HG03095 (cell line): ENCODE data around the gene DGKD.
"Not testable (repeated sequence)": the region's sequence is repeated elsewhere in the genome, so short reads cannot be mapped to it uniquely, and the experiment has no call there.

Experiments used
- ATAC-seq: cut with Tn5 transposase; IDR thresholded peaks from one replicate; pipeline ENCODE4 v1.9.1; 2021; ENCODE audit warnings: moderate library complexity; ENCODE audit not compliant: unreplicated experiment

Gene DGKD

DNA sequence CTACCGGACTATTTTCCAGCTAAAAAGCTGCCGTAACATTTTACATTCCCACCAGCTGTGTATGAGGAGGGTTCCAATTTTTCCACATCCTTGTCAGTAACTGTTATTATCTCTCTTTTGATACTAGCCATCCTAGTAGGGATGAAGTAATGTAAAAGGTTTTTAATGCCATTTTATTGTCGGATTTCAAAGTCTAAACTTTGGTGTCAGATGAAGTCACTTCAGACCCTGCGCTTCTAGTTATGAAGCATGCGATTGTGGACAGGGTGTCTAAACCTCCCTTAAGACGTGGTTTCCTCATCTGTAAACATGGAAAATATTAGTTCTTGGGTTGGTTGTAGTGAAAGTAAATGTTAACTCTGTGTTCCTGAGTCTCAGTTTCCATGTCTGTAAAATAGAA lies 4.7 kb downstream of the DGKD start:
- ATAC-seq: no peak

DNA sequence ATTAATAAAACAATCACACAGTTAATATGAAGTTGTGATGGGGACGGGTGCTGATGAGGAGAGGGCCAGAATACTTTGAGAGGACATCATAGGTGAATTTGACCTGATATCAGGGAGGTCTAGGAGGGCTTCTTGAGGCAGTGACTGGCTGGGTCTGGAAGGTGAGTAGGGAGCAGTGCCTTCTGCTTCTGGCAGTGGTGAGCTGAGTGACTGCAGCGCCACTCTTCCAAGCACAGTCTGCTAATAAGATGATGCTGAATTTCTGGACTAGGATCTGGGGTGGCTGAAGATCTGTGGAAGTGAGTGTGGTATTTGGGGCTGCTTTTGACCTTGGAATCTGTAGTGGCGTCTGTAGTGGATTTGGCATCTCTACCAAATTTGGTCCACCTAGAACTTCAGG lies 5.5 kb downstream of the DGKD start:
- no peak for ATAC-seq

DNA sequence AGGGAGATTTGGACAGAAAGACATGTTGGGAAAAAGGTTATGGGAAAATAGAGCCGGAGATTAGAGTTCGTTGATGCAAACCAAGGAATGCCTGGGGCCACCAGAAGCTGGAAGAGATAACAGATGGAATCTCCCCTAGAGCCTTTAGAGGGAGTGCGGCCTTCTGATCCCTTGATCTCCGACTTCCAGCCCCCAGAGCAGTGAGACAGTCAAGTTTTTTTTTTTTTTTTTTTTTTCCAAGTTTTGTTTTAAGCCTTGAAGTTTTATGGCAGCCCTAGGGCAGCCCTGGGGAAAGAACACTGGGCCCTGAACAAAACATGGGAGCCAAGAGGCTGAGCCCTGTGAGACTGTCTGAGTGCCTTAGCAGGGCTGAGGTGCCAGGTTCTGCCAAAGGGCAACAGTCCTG lies 6.5 kb downstream of the DGKD start:
- ATAC-seq: no peak

DNA sequence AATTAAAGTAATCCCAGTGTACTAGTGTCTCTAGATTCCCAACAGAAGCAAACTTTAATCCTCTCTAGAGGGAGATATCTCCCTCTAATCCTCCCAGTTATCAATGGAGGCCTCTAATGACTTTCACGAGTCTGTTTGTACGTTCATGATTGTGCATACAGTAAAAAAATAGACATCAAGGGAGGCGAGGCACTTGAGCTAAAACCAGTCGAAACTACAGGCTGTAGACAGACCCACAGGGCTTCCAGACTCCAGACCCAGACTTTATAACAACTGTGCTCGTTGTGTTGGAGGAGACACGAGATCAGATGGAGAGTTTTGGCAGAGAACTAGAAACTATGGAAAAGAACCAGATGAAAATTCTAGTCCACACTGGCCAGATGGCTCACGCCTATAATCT lies 7.0 kb downstream of the DGKD start:
- no peak for ATAC-seq

DNA sequence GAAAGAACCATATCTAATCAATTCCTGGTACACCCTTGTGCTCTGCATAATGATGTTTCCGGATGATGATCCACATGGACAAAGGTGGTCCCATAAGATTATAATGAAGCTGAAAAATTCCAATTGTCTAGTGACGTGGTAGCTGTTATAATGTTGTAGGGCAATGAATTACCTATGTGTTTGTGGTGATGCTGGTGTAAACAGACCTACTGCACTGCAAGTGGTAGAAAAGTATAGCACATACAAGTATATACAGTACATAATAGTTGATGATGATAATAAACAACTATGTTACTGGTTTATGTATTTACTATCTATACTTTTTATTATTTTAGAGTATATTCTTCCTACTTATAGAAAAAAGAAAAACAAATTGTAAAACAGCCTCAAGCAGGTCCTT lies 8.4 kb downstream of the DGKD start:
- no peak for ATAC-seq

DNA sequence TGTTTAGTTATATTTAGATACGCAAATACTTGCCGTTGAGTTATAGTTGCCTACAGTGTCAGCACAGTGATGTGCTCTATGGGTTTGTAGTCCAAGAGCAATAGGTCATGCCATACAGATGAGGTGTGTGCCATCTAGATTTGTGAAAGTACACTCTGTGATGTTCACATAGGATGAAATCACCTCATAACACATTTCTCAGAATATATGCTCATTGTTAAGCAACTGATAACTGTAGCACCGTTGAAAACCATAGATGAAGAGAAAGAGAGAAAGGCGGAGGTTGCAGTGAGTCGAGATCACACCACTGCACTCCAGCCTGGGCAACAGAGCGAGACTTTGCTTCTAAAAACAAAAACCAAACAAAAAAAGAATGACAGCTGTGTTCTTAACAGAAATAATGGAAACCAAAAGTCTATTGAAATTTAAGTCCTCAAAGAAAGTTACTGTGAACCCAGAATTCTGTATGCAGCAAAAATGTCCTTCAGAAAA lies 9.5 kb downstream of the DGKD start:
- peak; percentile 80 for ATAC-seq

DNA sequence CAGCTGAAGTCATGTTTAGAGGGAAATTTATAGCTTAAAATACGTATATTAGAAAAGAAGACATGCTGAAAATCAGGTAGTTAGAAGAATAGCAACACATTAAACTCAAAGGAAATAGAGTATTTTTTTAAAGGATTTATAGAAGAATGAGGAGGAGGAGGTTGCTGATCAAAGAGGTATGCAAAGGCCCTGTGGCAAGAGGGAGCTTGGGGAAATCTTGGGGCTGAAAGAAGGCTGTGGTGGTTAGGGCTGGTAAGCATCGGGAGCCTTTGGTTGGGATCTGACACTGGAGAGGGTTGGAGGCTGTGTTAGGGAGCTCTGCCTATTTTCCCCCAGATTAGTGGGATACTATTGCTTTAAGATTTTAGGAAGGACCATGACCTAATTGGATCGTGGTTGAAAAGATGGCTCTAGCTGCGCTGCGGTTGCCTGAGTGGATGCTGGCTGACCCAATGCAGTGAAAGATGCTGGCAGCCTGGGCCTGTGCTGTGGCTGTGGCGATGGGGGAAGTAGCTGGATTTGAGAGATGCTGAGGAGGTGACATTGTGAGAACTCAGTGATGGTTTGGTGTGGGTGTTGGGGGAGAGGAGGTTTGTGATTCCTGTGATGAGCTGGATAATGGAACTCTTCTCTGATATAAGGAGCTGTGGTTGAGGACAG lies 11.7 kb downstream of the DGKD start:
- no peak for ATAC-seq

DNA sequence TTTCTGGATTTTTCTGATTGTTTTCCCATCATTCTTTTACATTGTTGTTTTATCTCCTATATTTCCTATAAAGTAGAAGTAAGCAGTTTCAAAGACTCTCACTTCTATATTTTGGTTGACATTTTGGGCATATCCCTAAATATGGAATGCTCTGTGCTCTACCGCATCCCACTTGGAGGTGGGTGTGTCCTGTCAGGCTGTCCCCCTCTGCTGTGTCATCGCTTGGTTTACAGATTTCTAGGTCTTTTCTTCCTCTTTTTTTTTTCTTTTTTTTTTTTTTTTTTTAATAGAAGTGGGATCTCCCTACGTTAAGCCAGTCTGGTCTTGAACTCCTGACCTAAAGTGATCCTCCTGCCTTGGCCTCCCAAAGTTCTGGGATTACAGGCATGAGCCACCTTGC lies 13.3 kb downstream of the DGKD start:
- no peak for ATAC-seq

DNA sequence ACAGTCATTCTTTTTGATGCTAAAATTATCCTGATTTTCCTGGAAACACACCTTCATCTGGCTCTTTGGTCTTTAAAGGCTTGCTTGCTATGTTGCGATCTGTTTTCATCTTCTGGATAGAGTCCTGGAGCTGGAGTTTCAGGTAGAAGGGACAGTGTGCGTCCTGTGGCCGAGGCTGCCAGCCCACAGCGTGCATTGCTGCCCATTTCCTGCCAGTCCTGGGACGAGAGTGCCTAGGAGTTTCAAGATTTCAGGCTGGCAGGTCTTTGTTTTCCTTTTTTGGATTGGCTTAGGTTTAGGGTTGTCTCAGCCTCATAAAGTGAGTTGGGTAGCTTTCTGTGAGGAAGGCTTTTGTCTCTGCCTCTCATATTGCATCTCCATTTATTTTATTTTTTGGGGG lies 14.5 kb downstream of the DGKD start:
- ATAC-seq: no peak

DNA sequence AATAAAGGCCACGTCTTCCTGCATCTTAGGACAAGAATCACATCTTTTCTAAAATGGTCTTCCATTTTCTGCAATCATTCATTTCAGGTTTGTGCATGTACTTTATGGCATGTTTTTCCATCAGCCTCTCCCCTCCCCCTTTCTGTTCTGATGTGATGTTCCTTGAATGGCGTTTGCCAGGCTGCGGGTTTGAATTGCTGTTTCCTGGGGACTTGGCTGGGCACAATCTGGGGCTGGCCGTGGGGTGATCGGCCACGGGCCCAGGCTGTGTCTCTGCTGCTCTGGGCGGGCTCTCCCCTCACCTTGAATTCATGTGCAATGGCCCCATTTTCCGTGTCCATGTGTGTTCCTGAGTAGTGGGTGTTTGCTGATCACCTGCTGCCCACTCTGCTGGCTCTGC lies 15.2 kb downstream of the DGKD start:
- no peak for ATAC-seq

DNA sequence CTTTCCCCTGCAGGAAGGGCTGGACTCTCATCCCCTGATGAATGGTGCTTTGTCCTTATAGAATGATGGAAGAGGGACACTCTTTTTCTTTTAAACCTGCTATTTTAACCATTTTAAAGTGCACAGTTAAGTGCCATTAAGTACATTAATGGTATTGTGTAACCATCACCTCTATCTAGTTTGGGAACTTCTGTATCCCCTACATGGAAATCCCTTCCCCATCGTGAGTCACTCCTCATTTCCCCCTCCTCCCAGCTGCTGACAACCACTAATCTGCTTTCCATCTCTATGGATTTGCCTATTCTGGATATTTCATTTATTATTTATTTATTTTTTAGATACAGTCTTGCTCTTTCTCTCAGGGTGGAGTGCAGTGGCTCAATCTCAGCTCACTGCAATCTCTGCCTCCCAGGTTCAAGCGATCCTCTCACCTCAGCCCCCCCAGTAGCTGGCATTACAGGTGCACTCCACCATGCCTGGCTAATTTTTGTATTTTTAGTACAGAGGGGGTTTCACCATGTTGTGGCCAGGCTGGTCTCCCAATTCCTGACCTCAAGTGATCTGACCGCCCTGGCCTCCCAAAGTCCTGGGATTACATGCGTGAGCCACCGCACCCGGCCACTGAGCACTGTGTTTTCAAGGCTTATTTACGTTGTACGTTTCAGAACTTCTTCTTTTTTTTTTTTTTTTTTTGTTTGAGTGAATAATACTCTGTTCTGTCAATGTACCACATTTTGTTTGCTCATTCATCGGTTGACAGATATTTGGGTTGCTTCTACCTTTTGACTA lies 15.8 kb downstream of the DGKD start:
- no peak for ATAC-seq

DNA sequence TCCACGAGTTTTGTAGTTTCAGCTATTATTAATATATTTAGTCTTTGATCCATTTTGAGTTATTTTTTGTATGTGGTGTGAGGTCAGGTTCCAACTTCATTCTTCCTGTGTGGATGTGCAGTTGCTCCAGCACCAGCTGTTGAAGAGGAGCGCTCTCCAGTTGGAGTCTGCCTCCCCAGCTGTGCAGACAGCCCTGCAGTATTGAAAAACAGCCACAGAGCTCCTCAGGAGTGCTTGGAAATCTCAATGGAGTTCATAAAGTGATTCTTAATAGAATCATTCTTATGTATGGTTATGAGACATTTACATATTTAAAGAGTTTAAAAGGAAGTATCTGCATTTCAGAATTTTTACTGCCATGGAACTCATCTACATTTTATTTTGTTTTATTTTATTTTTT lies 17.3 kb downstream of the DGKD start:
- no peak for ATAC-seq

DNA sequence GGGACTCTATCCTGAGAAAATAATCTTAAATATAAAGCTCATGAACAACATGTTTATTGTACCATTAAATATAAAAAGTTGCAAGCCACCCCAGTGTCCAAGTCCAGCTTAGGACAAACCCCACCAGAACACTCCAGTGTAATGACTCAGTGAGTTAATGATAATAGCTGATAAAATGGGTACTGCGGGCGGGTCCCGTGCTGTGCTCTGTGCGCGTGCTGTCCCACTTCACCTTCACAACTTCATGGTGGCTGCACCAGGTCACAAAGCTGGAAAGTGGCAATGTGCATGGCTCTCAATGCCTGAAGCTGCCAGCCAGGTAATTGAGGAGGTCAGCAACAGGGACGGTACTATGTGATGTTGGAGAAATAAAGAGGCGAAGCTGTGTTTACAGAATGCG lies 18.6 kb downstream of the DGKD start:
- ATAC-seq: no peak

DNA sequence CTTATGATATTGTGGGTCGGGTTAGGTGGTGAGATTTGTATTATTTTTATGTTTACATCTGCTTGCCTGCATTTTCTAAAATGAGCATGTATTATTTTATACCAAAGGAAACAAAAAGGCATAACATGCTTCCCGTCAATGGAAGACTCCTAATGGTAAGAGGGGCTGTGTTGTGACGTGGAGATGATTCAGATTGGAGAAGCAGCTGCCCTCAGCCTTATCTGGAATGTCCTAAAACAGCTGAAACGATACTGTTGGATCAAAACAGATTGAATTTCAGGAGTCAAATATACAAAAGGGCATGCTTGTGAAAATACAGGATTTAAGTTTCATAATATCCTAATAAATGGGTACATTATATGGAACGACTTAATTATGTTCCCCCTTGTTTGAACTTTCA lies 19.0 kb downstream of the DGKD start:
- no peak for ATAC-seq

DNA sequence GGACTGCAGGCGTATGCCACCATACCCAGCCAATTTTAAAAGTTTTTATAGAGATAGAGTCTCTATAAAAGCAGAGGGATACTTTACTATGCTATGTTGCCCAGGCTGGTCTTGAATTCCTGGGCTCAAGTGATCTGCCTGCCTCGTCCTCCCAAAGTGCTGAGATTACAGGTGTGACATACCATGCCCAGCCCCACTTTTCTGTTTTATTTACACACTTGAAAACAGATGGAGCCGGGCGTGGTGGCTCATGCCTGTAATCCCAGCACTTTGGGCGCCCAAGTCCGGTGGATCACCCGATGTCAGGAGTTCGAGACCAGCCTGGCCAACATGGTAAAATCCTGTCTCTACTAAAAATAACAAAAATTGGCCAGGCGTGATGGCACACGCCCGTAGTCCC lies 20.5 kb downstream of the DGKD start:
- not testable (repeated sequence) for ATAC-seq

DNA sequence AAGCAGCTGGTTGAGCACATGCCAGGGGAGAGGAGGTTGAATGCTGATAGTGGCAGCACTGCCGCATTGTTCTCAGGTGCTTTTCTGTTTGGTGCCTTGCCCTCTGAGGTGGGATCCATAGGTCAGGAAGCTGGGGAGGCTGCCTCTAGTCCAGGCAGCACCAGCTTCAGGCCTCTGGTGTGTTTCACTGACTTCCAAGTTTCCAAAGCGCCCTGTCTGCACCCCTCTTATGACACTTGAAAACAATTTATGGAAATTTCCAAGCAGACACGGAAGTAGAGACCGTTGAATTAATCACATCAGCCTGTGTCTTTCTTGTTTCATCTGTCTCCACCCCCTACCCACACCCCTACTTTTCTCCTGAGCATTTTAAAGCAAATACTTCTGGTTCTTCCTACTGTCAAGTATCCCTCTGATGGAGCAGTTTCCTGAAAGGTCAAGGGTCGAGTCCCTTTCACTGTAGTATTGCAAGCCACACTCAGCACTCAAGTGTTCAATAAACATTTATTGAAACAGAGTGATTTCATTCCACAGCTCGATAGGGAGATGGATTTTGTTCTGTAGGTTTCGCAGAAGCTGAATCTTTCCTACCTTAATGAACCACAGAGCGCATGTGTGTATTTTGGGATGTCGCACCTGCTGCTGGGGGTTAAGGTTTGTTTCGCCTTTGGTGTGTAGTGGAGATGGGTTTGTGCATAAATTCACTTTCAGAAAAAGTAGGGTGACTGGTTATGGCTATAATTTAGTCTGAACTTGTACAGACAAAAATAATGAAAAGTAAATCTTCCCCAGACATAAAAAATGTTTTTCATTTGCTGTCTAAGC lies 21.4 kb downstream of the DGKD start:
- no peak for ATAC-seq

DNA sequence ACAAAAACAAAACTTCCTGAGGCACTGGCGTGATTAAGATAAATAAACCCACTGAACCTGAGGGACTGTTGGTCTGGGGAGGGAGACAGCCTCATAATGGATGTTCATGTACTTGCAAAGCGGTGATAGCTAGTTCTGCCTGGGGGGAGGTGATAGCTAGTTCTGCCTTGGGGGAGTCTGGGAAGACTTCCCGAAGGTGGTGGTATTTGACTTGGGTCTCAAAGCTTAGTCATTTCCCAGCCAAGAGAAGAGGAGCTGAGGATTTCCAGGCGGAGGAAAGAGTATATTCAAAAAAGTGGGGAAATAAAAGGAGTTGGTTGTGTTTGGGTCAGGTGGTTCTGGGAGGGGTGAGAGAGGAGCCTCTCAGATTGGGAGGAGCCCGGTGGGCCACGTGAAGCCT lies 24.7 kb downstream of the DGKD start:
- no peak for ATAC-seq

DNA sequence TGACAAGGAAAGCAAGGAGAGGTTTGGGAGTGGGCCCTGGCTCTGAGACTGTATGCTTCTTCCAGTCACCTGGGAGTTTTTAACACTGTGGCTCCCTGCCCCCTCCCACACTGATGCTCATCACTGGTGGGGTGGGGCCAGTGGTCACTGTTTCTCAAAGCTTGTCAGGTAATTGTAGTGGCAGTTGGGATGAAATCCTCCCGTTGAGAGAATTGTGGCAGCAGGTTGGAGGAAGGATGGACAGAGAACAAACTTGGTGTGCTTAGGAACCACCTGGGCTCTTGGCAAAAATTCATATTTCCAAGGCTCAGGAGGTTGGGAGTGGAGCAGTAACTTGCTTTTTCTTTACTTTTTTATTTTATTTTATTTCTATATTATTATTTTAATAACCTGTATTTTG lies 25.1 kb downstream of the DGKD start:
- ATAC-seq: no peak

DNA sequence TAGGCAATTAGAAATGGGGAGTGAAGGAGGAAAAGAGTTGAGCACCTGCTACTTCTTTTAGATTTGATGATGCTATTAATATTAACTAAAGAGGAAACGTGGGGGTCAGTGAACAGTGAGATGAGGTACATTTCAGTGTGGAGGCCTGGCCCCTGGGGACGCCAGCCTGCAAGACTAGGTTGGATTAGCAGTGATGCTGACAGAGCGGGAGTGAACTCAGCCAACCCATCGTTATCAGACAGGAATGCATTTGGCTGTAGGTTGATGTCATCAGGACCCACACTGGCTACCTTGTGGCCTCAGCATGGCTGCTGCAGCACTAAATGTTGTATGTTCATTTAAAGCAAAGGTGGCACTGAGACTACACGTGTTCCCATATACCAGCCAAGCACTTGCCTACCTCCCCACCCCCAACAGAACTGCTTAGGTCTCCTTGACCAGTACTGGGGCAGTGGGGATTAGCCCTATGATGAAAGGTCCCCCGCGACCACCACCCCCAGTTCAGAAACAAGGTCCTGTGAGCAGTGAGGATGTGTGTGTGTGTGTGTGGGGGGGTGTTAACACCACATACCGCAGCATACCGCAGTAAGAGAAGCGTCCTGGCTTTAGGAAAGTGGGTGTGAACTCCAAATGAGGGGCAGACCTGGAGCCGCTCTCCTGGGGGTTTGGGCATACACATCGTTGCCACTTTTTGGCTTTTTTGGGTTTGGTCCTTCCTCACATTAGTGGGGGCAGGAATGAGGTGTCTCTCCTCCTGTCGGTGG lies 26.0 kb downstream of the DGKD start:
- ATAC-seq: no peak

DNA sequence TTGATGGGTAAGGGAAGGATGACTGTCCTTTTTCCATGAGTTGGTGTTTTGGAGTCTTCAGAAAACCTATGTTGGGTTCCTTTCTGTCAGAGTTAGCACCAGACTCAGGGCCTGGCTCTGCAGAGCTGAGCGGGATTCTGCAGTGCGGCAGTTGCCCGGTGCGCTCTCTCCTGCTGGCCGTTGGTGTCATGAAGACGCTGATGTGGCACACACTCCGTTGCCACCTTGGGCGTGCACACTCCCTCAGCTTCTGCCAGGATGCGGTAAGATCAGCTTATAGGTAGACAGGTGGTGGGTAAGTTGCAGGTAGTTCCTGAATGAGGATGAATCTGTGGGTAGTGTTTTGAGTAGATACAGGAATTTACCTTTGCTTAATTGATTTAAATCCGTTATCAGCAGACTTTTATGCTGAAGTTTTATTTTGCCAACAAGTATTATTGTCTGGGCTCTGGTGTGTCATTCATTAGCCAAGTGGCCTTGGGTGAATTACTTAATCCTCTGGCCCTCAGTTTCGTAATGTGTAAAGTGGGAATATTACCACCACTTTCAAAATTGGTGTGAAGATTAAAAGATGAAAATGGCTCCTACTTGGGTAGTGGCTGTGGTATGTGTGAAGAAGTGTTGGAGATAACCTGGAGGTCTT lies 26.8 kb downstream of the DGKD start:
- no peak for ATAC-seq

DNA sequence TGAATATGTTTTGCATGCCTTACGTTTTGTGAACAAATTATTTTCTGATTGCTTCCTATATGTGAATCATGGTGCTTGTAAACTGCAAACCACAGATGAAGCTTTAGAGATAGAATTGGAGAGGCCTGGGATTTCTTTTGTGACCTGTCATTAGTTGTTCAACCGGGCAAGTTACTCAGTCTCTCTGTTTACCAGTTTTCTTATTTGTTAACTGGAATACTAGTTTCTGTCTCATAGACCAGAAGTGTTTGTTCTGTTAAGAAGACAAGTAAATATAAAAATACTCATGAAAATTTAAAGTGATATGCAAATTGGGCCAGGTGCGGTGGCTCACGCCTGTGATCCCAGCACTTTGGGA lies 27.3 kb downstream of the DGKD start:
- no peak for ATAC-seq
